C1 segment of cervical spinal cord (tissue), 14 donors: ENCODE results near the gene KANK4.
"Not testable (repeated sequence)": the region's sequence is repeated elsewhere in the genome, so short reads cannot be mapped to it uniquely, and the experiment has no call there.

ENCODE experiments used
- DNase-seq, 14 donors: peaks; one replicate each; lab custom pipeline; 2025; lab: John Stamatoyannopoulos, UW

KANK4 gene

DNA sequence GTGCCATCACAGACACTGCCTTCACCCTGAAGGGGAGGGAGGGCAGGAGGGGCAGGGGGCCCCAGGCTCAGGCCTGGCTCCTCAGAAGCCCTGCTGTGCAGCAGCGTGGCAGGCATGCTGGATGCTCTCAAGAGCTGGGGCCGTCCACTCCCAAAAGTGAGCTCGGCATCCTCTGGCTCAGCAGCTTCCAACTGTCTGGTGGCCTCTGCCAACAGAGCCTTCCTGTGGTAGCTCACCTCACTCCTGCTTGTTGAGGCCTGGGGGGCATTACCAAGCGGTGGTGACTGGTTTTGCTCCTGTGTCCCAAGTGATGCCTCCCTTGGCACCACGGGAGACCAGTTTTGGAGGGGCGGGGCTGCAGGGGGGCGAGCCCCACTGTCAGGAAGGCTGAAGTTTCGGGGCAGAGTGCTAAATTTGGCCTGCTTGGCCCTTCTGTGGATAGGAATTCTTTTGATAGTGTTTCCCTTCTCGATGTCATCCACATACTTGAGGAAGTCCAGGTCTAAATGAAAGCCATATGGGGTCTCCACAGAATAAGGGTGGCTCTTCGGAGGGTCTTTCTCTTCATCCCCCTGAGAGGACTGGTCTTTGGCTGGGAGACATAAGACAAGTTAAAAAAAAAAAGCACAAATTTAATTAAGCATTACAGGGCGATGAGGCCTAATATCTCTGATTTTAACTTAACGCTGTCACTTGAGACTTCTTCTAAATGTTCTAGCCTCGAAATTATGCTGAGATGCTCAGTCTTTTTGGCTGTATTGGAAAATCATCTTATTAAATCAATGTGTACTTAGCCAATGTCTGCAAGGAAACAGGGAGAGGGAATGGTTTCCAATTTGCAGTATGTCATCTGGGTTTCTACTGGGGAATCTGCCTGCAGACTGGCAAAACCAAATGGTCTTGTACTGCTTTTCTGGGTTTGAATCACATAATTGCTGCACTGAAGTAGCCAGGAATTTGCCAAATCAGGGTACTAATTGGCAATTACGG is 44.4 kb downstream of the KANK4 start:
- no peak for DNase-seq

DNA sequence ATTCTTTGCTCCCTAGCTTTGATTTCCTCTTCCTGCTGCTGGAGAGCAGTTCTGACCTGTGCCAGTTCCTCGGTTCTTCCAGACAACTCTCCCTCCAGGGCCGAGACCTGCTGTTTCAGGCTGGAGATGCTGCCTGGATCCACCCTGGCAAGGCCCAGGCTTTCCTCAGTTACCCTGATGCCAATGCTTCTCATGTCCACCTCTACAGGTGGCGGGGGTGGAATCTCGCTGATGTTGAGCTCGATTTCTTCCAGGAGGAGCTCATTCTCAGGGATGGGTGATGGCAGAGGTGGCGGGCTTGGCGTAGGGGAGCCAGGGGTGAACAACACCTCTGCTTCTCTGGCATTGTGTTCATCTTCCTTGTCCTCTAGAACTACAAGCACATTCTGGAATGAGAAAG is 45.3 kb downstream of the KANK4 start:
- DNase-seq, result no peak

GRCh38 chr1:62271948-62272728 is 47.1 kb downstream of the KANK4 start:
- DNase-seq, result peak in 2 of 14 donors; percentile 9 to 14

- DNase-seq, result no peak
Observed at GRCh38 chr1:62271134-62271533, 48.1 kb downstream of the KANK4 start.

DNA sequence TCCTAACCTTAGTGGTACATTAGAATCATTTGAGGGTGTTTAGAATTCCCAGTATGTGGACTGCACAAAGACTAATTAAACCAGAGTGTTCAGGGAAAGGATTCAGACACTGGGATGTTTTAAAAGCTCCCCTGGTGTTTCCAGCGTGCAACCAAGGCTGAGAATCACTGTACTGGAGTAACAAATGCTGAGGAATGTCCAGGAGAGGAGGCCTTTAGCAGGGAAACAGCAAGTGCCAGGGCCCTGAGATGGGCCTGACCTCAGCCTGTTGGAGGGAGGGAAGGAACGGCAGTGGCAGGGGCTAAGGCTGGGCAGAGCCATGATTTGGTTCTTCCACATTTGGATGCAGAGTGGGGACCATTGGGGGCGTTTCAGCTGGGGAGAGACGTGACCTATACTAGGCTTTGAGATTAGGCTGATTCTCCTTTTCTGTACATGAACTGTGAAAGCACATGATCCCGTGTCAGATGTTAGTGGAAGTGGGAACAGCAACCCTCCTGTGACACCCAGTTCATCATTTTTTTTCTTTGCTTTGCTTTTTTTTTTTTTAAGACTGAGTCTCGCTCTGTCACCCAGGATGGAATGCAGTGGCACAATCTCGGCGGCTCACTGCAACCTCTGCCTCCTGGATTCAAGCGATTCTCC is 49.3 kb downstream of the KANK4 start:
- DNase-seq, result no peak

GRCh38 chr1:62269439-62269838 is 49.8 kb downstream of the KANK4 start:
- DNase-seq, result no peak

GRCh38 chr1:62268315-62268714 is 50.9 kb downstream of the KANK4 start:
- DNase-seq, result no peak

GRCh38 chr1:62265956-62266935 is 53.0 kb downstream of the KANK4 start:
- DNase-seq, result no peak

- DNase-seq, result no peak
Observed at GRCh38 chr1:62263814-62264353, 55.4 kb downstream of the KANK4 start.

GRCh38 chr1:62263006-62263813 is 56.0 kb downstream of the KANK4 start:
- no peak for DNase-seq

DNA sequence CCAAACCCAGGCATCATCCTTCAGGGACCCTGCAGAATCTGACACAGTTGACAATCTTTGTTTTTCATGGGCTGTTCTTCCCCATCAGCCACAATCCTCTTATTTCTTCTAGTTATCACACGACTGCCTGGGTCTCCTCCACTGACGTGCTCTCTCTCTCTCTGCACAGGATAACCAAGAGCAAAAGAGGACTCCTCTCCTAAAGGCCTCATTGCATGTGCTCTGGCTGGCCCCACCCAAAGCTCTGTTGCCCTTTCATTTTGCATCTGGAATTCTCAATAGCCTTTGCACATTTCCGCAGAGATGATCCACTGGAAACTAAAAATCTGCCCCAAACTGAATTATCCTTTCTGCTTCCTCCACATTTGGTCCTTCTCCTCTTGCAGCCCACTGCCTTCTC is 58.5 kb downstream of the KANK4 start:
- DNase-seq, result no peak

DNA sequence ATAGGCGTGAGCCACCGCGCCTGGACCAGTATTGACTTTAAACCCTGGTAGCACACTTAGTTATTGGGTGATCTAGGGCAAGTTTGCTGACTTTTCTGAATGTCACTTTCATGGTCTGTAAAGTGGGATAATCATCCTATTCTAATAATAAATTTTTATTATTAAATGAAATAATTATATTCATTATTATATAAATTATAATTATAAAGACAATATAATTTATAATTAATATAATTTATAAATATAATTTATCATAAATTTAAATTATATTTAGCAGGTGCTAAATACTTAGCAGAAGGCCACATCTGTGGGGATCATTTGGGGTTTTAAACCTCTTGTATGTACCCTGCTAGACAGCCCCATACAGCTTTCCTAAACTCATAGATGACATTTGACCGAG is 59.7 kb downstream of the KANK4 start:
- no peak for DNase-seq

GRCh38 chr1:62250126-62250726 is 69.0 kb downstream of the KANK4 start:
- no peak for DNase-seq

DNA sequence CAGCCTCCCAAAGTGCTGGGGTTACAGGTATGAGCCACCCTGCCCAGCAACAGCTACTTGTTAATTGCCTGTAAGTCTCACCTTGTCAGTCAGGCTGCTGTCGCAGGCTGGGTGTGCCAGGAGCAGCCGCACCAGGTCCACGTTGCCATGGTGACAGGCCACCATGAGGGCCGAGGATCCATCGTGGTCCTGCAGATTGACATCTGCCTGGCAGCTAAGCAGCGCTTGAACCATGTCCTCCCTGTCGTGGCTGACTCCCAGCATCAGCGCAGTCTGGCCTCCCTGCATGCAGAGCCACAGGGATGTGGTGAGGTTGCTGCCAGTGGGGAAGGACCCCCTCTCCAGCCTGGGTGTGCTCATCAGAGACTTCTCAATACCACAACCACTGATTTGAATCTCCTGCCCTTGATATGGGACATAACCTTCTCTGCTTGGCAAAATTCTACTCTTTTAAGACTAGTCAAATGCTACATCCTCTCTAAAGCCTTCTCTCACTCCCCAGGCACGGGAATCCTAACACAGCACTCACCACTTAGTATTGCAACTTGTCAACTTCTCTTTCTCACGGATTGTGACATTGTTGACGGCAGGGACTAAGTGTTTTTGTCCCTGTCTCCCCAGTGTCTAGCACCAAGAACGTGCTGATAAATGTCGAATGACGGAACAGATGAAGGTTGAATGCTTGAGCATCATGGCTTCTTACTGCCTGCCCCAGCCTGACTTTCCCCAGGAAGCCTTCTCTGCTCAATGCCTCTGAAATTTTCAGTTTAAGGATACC is 71.7 kb downstream of the KANK4 start:
- DNase-seq, result no peak

DNA sequence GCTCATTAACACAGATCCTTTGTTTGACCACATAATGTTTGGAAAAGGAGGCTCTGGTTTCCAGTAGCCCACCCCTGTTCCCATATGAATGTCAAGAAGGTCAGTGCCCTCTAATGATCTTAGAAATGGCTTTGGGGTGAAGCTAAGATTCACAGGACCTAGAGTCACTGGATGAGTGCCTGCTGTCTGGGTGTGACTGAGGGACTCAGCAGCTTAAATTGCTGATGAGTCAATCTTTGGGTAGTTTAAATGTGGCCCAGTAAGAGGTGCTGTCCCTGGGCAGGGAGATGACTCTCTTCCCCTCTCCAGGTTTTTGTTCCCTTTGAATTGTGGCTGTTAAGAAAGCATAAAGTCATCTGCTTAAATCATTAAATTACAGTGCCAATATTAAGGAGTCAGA is 74.0 kb downstream of the KANK4 start:
- no peak for DNase-seq

DNA sequence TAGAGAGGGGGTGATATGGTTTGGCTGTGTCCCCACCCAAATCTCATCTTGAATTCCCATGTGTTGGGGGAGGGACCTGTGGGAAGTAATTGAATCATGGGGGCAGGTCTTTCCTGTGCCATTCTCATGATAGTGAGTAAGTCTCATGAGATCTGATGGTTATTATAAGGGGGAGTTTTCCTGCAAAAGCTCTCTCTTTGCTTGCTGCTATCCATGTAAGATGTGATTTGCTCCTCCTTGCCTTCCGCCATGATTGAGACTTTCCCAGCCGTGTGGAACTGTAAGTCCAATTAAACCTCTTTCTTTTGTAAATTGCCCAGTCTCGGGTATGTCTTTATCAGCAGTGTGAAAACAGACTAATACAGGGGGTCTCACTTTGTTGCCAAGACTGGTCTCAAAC is 74.9 kb downstream of the KANK4 start:
- not testable (repeated sequence) for DNase-seq

DNA sequence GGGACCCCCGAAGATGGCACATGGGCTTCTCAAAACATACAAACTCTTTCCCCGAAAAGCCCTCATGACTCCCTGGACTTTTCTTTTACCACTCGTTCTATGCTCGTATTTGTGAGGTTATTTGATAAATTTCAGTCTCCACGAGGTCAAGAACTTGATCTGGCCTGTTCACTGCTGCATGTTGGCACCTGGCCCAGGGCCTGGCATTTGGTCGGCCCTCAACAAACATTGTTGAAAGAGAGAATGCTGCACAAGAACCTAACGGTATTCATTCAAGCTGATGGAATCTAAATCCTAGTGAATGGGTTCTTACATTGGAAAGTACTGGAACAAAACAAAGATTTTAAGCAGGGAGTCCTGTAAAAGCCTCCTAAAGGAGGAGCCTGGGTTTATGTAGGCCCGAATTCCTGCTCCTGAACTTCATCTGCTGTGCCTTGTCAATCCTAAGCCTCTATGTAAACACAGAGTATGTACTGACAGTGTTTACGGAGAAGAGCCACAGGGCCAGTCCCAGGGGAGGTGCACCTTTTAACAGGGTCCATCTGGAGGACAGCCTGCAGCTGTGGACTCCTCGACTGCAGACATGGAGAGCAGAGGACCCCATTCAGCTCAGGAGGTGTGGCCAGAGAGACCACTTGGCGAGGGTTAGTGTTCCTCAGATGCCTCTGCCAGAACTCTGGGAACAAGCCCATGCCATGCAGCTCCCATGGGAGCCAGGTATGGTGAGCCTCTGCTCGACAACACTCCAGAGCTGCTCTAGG is 77.7 kb downstream of the KANK4 start:
- no peak for DNase-seq
